NCI-H526 (cell line): ENCODE data around the gene PCOLCE2.
"Not testable (repeated sequence)": the region's sequence is repeated elsewhere in the genome, so short reads cannot be mapped to it uniquely, and the experiment has no call there.

Experiments used
- DNase-seq, 2 experiments: peaks; one replicate each; lab custom pipeline; 2025; lab: John Stamatoyannopoulos, UW

Gene PCOLCE2

GRCh38 chr3:142898346-142899213, 9.7 kb upstream of the PCOLCE2 start:
- no peak for DNase-seq

- DNase-seq = peak in 1 of 2 experiments; percentile 14
Measured at GRCh38 chr3:142897807-142898206, 8.9 kb upstream of the PCOLCE2 start.

- DNase-seq = no peak
Measured at GRCh38 chr3:142896996-142897395, 8.1 kb upstream of the PCOLCE2 start.

DNA sequence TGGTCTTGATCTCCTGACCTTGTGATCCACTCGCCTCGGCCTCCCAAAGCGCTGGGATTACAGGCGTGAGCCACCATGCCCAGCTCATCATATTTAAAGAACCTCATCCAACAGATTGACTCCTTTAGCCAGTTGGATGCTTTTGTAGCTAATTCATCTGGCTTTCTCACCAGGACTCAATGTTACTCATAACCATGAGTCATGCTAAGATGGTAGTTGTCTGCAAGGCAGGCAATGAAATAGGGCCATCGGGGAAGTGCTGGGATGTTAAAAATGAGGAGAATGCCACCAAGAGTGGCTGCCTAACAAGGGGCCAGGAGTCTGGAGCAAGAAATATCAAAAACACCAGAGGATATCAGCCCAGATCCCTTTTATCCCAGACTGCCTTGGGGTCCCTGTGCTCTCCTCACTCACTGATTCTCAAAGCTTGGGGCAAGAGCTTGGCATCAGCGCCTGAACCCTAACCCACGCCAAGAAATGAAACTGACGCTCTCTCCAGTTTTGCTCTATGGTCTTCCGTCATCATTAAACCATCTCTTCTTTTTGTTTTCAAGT, 7.4 kb upstream of the PCOLCE2 start:
- no peak for DNase-seq

DNA sequence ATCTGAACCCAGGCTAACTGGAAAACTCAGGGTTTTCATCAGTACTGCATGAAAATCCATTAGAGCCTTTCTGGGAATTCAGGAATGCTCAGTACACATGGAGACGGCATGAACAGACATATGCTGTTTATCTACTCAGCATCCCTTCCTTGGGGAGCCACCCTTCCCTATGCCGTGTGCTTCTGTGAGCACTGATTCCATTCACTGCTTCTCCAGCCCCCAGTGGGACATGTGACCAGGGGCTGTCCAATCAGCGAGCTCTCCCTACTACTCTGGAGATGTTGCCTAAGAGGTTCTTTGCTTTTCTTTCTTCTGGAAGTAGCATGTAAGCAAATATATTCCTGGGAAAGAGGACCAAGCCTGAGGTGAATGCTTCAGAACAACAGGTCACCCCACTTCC, 5.6 kb upstream of the PCOLCE2 start:
- no peak for DNase-seq

DNA sequence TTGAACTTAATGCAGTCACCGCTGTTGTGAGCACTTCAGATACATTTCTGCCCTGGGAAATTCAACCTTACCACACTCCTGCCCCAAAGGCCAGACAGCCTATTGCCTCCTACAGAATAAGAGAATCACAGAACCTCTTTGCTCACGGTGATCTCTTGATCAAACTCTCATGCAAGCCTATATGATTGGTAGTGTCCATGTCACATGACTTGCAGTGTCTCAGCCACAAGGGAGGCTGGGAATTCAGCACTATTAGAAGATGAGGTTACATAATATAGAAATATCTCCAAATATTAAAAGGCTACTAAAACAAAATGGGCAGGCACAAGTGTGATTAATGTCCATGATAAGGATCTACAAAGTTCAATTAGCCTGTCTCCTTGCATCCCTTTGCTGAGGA, 3.8 kb upstream of the PCOLCE2 start:
- no peak for DNase-seq

DNA sequence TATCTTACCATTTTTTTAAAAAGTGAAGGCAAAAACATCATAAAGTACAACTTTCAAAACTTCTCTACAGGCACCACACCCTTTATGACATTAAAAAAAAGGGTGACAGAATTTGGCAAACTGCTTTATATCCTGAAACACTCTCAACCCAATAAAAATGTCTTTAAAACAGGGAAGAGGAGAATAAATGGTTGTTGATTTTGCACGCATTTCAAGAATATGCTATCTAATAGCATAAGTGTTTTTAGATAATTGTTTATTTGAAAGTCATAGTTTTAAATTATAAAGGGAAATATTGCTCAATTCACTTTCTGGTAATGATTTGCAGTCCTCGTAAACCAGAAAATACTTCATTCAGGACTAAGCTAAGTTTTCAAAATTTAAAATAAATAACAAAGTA, 1.7 kb upstream of the PCOLCE2 start:
- no peak for DNase-seq

- DNase-seq = no peak
Measured at GRCh38 chr3:142889212-142890014, 530 bp upstream of the PCOLCE2 start.

DNA sequence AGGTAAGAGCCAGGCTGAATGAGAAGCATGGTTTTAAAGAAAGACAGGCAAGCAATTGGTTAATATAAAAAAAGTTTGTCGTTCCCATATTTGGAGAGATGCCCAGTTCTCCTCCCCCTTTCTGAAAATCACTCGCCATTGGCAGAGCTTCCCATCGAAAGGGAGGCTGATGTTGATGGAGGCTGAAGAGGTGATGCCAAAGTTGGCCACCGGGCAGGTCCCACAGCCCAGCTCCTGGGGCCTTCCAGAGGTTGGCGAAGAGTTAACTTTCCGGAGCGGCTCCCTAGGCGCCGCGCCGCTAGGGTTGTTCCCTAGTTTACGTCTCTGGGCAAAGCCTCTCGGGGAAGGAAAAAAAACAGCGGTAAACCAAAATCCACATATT, 793 bp downstream of the PCOLCE2 start:
- peak; percentile 62 to 78 for DNase-seq

- no peak for DNase-seq
Measured at GRCh38 chr3:142886940-142887339, 1.9 kb downstream of the PCOLCE2 start.

DNA sequence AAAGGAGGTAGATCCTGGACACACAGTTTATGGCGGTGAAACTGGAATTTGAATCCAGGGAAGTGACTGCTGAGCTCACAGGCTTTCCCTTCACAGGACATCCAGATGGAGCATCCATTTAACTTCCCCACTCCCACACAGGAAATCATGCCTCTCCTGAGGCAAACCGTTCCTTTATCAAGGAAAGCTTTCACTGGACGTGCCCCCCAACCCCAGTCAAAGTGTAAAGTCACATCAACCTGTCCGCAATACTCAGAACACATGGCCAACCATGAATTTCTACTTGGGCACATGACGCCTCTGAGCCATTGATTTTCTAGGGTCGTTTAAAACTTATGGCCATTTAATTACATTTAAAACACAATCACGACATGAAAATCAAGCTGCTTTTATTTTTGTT, 2.9 kb downstream of the PCOLCE2 start:
- DNase-seq = no peak

DNA sequence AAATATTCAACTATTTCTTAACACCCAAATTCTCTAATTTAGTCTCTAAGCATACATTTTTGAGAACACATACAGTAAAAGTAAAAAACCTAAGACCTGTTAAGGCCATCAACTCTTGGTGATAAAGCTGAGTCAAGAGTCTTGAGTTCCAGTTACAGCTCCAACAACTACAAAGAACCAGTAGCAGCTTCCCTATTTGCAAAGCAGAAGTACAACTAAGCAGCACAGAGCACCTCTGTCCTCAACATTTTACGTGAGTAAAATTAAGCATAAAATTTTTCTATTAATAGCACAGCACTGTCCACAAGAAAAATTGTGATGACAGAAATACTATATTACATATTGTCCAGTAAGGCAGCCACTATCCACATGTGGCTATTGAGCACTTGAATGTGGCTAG, 4.4 kb downstream of the PCOLCE2 start:
- no peak for DNase-seq

DNA sequence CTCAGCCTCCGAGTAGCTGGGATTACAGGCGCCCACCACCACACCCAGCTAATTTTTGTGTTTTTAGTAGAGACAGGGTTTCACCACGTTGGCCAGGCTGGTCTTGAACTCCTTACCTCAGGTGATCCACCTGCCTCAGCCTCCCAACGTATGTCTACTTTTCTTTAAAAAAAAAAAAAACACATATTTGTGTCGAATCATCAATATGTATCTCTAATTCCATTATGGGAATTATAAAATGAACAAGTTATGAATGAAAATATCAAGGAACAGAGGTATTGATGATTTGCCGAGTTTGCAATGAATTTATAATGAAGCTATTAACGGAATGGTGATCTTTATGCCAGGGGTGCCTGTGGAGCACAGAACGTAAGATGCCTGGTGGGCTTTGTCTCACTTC, 5.3 kb downstream of the PCOLCE2 start:
- not testable (repeated sequence) for DNase-seq

DNA sequence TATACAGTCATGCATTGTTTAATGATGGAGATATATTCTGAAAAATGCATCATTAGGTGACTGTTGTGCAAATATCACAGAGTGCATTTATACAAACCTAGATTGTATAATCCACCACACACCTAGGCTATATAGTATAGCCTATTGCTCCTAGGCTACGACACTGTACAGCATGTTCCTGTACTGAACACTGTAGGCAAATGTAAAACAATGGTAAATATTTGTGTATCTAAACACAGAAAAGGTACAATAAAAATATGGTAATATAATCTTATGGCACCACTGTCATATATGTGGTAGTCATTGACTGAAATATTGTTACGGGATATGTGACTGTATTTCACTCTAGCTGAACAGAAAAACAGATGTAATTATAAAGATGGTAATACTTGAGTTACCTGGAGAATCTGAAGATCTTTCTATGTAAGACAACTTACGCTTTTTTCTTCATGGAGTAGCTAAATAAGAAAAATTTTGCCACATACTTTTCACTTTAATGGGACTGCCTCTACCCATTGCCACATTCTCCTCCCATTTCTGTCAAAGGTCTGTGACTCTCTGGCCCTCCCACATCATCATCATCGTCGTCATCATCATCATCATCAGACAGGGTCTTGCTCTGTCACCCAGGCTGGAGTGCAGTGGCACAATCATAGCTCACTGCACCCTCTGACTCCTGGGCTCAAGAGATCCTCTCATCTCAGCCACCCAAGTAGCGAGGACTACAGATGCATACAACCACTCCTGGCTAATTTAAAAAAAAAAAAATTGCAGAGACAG, 7.2 kb downstream of the PCOLCE2 start:
- DNase-seq = no peak

DNA sequence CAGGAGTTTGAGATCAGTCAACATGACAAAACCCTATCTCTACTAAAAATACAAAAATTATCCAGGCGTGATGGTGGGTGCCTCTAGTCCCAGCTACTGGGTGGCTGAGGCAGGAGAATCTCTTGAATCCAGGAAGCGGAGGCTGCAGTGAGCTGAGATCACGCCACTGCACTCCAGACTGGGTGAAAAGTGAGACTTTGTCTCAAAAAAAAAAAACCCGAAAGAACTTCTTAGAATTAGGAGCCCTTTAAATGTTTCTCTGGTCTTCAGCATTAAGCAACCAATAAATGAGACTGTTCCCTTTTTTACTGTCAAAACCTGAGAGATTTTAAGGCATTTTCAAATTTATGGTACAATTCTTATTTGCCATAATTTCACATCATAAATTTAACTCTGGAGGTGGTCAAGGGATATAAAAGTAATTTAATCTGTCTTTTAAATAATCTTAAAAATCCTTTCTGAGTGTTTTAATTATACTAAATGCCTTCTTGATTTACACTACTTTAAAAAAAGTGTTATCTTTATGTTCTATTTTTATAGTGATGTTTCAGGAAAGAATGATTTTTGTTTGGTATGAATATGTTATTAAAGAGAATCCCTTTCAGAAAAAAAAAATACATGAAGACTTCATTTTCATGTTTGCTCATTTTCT, 10.1 kb downstream of the PCOLCE2 start:
- DNase-seq = no peak

- no peak for DNase-seq
Measured at GRCh38 chr3:142876417-142876816, 12.5 kb downstream of the PCOLCE2 start.

GRCh38 chr3:142875583-142876207, 13.2 kb downstream of the PCOLCE2 start:
- no peak for DNase-seq

DNA sequence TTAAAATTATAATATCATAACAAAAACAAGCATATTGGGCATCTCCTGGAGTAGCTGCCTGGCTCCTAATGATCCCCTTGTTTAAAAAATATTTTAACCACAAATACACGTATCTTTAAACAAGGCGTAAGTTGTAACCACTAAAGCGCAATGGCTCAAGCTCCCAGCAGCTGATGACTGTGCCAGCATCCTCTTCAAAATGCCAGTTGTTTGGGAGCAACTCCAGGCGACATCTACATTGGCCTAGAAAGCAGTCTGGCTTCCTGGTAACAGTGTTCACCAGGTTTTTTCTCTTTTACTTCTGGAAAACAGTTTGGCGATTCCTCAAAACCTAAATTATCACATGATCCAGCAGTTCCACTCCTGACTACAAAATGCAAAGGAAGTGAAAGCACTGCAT, 13.8 kb downstream of the PCOLCE2 start:
- no peak for DNase-seq

- not testable (repeated sequence) for DNase-seq
Measured at GRCh38 chr3:142868382-142868781, 20.5 kb downstream of the PCOLCE2 start.

DNA sequence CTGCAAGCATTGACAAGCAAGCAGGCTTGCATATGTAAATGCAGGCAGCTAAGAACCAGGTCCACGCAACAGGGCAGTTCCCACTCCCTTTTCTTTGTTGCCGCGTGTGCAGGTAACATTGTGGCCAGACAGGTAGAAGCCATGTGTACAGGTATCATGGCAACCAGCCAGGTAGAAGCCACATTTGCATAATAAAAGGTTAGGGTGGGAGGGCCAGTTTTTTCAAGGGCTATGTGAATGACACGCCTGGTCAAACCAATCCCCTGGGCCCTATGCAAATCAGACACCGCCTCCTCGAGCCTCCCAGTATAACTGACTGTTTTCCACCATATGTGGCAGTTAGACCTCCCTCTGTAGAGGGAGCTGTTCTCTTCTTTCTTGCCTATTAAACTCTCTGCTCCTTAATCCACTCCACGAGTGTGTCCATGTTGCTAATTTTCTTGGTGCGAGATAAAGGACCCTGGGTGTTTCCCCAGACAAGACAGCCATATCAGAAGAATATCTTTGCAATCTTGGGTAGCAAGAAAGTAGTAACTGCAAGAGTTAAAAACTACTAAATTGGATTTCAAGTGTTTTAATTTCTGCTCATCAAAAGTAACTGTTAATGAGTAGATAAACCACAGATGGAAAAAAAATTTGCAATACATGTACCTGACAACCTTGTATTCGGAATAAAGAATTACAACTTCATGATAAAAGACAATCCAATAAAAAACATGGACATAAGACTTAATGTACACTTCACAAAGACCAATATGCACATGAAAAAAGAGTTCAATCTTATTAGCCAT, 21.8 kb downstream of the PCOLCE2 start:
- peak; percentile 98 to 99 for DNase-seq
